HEK293 (cell line): Measurements from ENCODE around the gene CLCN2.

Source experiments
- CTCF ChIA-PET: fragments of 350-600 bp; formaldehyde crosslinking; extraction: SDS; loops from one replicate; lab custom pipeline; 2021; ENCODE audit warnings: antibody characterized with exemption; lab: Yijun Ruan, JAX
- POLR2A ChIA-PET: fragments of 300-600 bp; formaldehyde crosslinking; extraction: SDS; loops from one replicate; lab custom pipeline; 2020; ENCODE audit warnings: antibody characterized with exemption, inconsistent platforms; lab: Yijun Ruan, JAX
- H3K27ac ChIP-seq: fragments of 200-500 bp; sonication (Bioruptor generic); 2 replicates; pipeline ENCODE4 v1.5.1; 2014; ENCODE audit warnings: low read depth, low read length, control low read depth, inconsistent platforms; ENCODE audit errors: extremely low read depth
- H3K36me3 ChIP-seq, 2 experiments: fragments of 200-500 bp in 1 of 2; sonication (Bioruptor generic) in 1 of 2; 1 replicate in 1 of 2; 2 replicates in 1 of 2; pipeline ENCODE4 v1.5.1; 2014 to 2017; ENCODE audit warnings: inconsistent platforms in 2 of 2, low read length in 2 of 2; ENCODE audit not compliant: control insufficient read depth in 2 of 2, insufficient read depth in 1 of 2
- H3K4me1 ChIP-seq: fragments of 200-500 bp; sonication (Bioruptor generic); 2 replicates; pipeline ENCODE4 v1.5.1; 2014; ENCODE audit warnings: mild to moderate bottlenecking, low read length, inconsistent platforms; ENCODE audit not compliant: control insufficient read depth, insufficient read depth
- H3K4me3 ChIP-seq: 2 replicates; pipeline ENCODE4 v1.5.1; 2011; ENCODE audit warnings: low read depth, mild to moderate bottlenecking, control low read depth, low read length, moderate library complexity
- H3K9me3 ChIP-seq: fragments of 200-500 bp; sonication (Bioruptor generic); 2 replicates; pipeline ENCODE4 v1.5.1; 2014; ENCODE audit warnings: low read depth, low read length, inconsistent platforms; ENCODE audit not compliant: control insufficient read depth, insufficient read depth
- ATF2 ChIP-seq: fragments of 450-650 bp; formaldehyde crosslinking; IDR thresholded peaks from 2 replicates; pipeline ENCODE4 v1.5.1; 2016; ENCODE audit warnings: missing biosample characterization, missing genetic modification characterization, low read depth
- FEZF1 ChIP-seq: fragments of 450-650 bp; formaldehyde crosslinking; IDR thresholded peaks from 2 replicates; pipeline ENCODE4 v1.5.1; 2016; ENCODE audit warnings: missing biosample characterization, missing genetic modification characterization
- GLIS1 ChIP-seq: fragments of 450-650 bp; formaldehyde crosslinking; IDR thresholded peaks from 2 replicates; pipeline ENCODE4 v1.5.1; 2016; ENCODE audit warnings: missing biosample characterization, missing genetic modification characterization
- GLIS2 ChIP-seq: fragments of 450-650 bp; formaldehyde crosslinking; IDR thresholded peaks from 2 replicates; pipeline ENCODE4 v1.5.1; 2016; ENCODE audit warnings: missing biosample characterization, missing genetic modification characterization
- HIC1 ChIP-seq: fragments of 450-650 bp; formaldehyde crosslinking; IDR thresholded peaks from 2 replicates; pipeline ENCODE4 v1.5.1; 2016; ENCODE audit warnings: missing biosample characterization, missing genetic modification characterization
- PATZ1 ChIP-seq: fragments of 450-650 bp; formaldehyde crosslinking; IDR thresholded peaks from 2 replicates; pipeline ENCODE4 v1.5.1; 2016; ENCODE audit warnings: missing biosample characterization, missing genetic modification characterization
- PRDM2 ChIP-seq: fragments of 450-650 bp; formaldehyde crosslinking; IDR thresholded peaks from 2 replicates; pipeline ENCODE4 v1.5.1; 2016; ENCODE audit warnings: missing biosample characterization, missing genetic modification characterization, borderline replicate concordance
- SCRT2 ChIP-seq: fragments of 450-650 bp; formaldehyde crosslinking; IDR thresholded peaks from 2 replicates; pipeline ENCODE4 v1.5.1; 2016; ENCODE audit warnings: missing biosample characterization, missing genetic modification characterization
- YY2 ChIP-seq: fragments of 450-650 bp; formaldehyde crosslinking; IDR thresholded peaks from 2 replicates; pipeline ENCODE4 v1.5.1; 2016; ENCODE audit warnings: missing biosample characterization, missing genetic modification characterization
- ZBTB21 ChIP-seq: fragments of 450-650 bp; formaldehyde crosslinking; IDR thresholded peaks from 2 replicates; pipeline ENCODE4 v1.5.1; 2017; ENCODE audit warnings: missing biosample characterization, missing genetic modification characterization
- ZFP69B ChIP-seq: fragments of 450-650 bp; formaldehyde crosslinking; IDR thresholded peaks from 2 replicates; pipeline ENCODE4 v1.5.1; 2016; ENCODE audit warnings: missing biosample characterization, missing genetic modification characterization
- ZIC2 ChIP-seq: fragments of 450-650 bp; formaldehyde crosslinking; IDR thresholded peaks from 2 replicates; pipeline ENCODE4 v1.5.1; 2016; ENCODE audit warnings: missing biosample characterization, missing genetic modification characterization
- ZNF10 ChIP-seq: fragments of 450-650 bp; formaldehyde crosslinking; IDR thresholded peaks from 2 replicates; pipeline ENCODE4 v1.5.1; 2017; ENCODE audit warnings: missing biosample characterization, missing genetic modification characterization
- ZNF138 ChIP-seq: fragments of 450-650 bp; formaldehyde crosslinking; IDR thresholded peaks from 2 replicates; pipeline ENCODE4 v1.5.1; 2016; ENCODE audit warnings: missing biosample characterization, missing genetic modification characterization, borderline replicate concordance
- ZNF169 ChIP-seq: fragments of 450-650 bp; formaldehyde crosslinking; IDR thresholded peaks from 2 replicates; pipeline ENCODE4 v1.5.1; 2016; ENCODE audit warnings: missing biosample characterization, missing genetic modification characterization
- ZNF394 ChIP-seq: fragments of 450-650 bp; formaldehyde crosslinking; IDR thresholded peaks from 2 replicates; pipeline ENCODE4 v1.5.1; 2016; ENCODE audit warnings: missing biosample characterization, missing genetic modification characterization, mild to moderate bottlenecking, moderate library complexity, borderline replicate concordance
- ZNF423 ChIP-seq: fragments of 450-650 bp; formaldehyde crosslinking; IDR thresholded peaks from 2 replicates; pipeline ENCODE4 v1.5.1; 2016; ENCODE audit warnings: missing biosample characterization, missing genetic modification characterization
- ZNF514 ChIP-seq: fragments of 450-650 bp; formaldehyde crosslinking; IDR thresholded peaks from 2 replicates; pipeline ENCODE4 v1.5.1; 2016; ENCODE audit warnings: missing biosample characterization, missing genetic modification characterization
- ZNF585B ChIP-seq: fragments of 450-650 bp; formaldehyde crosslinking; IDR thresholded peaks from 2 replicates; pipeline ENCODE4 v1.5.1; 2016; ENCODE audit warnings: missing biosample characterization, missing genetic modification characterization
- ZNF600 ChIP-seq: fragments of 450-650 bp; formaldehyde crosslinking; IDR thresholded peaks from 2 replicates; pipeline ENCODE4 v1.5.1; 2016; ENCODE audit warnings: missing biosample characterization, missing genetic modification characterization
- ZNF610 ChIP-seq: fragments of 450-650 bp; formaldehyde crosslinking; IDR thresholded peaks from 2 replicates; pipeline ENCODE4 v1.5.1; 2016; ENCODE audit warnings: missing biosample characterization, missing genetic modification characterization, borderline replicate concordance
- ZNF660 ChIP-seq: fragments of 450-650 bp; IDR thresholded peaks from 2 replicates; pipeline ENCODE4 v1.5.1; 2018; ENCODE audit warnings: missing biosample characterization, mild to moderate bottlenecking, missing genetic modification characterization
- ZXDB ChIP-seq: fragments of 450-650 bp; formaldehyde crosslinking; IDR thresholded peaks from 2 replicates; pipeline ENCODE4 v1.5.1; 2016; ENCODE audit warnings: missing biosample characterization, missing genetic modification characterization
- TF ChIP-seq, protein P1 (sequence below): fragments of 450-650 bp; formaldehyde crosslinking; IDR thresholded peaks from 2 replicates; pipeline ENCODE4 v1.5.1; 2017; ENCODE audit warnings: missing biosample characterization, missing genetic modification characterization

CLCN2 gene

DNA sequence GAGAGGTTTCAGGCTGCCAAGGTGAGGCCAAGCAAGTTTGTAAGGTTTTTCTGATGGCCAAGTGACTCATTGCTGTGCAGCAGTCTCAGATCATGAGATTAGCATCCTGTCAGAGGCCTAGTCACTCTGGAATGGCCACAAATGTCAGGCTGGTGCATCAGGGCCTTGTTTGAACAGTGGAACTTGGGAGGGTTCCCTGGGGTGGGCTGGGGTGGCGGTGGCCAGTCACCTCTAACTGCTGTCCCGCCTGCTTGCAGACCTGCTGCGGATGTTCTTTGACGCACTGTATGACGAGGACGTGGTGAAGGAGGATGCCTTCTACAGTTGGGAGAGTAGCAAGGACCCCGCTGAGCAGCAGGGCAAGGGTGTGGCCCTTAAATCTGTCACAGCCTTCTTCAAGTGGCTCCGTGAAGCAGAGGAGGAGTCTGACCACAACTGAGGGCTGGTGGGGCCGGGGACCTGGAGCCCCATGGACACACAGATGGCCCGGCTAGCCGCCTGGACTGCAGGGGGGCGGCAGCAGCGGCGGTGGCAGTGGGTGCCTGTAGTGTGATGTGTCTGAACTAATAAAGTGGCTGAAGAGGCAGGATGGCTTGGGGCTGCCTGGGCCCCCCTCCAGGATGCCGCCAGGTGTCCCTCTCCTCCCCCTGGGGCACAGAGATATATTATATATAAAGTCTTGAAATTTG lies 26.8 kb downstream of the CLCN2 start (continued):
- TF ChIP-seq ZFP69B (tag by site-specific recombination): peak; percentile 73; the same call in 1 of the 2 replicates
- TF ChIP-seq GLIS1 (tag by site-specific recombination): peak; percentile 71
- no peak for TF ChIP-seq ZNF610 (tag by site-specific recombination)
- TF ChIP-seq ZBTB21: peak; percentile 46; the same call in 1 of the 2 replicates
- no peak for TF ChIP-seq ZNF514 (tag by site-specific recombination)
- no peak for TF ChIP-seq ZNF138 (tag by site-specific recombination)
- no peak for TF ChIP-seq PRDM2
- no peak for TF ChIP-seq YY2 (tag by site-specific recombination)
- TF ChIP-seq PATZ1 (tag by site-specific recombination): peak; percentile 81
- 0 out of 2 replicates have a peak, but pooled peaks have one; percentile 43 for TF ChIP-seq ZNF10 (tag by site-specific recombination)
- TF ChIP-seq ATF2: no peak
- peak; percentile 11; the same call in 1 of the 2 replicates for TF ChIP-seq ZXDB (tag by site-specific recombination)
- TF ChIP-seq ZIC2: peak; percentile 96
- TF ChIP-seq GLIS2 (tag by site-specific recombination): peak; percentile 76
- TF ChIP-seq ZNF394 (tag by site-specific recombination): peak; percentile 53; the same call in 1 of the 2 replicates
- TF ChIP-seq, all 188 proteins: peak for 22

GRCh38 chr3:184333700-184334099 lies 27.7 kb downstream of the CLCN2 start:
- Histone ChIP-seq H3K36me3 (peaks cover 18 to 75% of the 10 kb centered on the region in 2 experiments), H3K4me1 (no peaks in the 10 kb centered on the region)
- TF ChIP-seq HIC1 (tag by site-specific recombination): peak; percentile 45; the same call in 1 of the 2 replicates
- TF ChIP-seq ZNF600 (tag by site-specific recombination): peak; percentile 26; the same call in 1 of the 2 replicates
- no peak for TF ChIP-seq ZNF169 (tag by site-specific recombination)
- no peak for TF ChIP-seq FEZF1 (tag by site-specific recombination)
- no peak for TF ChIP-seq ZNF423 (tag by site-specific recombination)
- TF ChIP-seq ZNF585B: no peak
- TF ChIP-seq, protein P1, sequence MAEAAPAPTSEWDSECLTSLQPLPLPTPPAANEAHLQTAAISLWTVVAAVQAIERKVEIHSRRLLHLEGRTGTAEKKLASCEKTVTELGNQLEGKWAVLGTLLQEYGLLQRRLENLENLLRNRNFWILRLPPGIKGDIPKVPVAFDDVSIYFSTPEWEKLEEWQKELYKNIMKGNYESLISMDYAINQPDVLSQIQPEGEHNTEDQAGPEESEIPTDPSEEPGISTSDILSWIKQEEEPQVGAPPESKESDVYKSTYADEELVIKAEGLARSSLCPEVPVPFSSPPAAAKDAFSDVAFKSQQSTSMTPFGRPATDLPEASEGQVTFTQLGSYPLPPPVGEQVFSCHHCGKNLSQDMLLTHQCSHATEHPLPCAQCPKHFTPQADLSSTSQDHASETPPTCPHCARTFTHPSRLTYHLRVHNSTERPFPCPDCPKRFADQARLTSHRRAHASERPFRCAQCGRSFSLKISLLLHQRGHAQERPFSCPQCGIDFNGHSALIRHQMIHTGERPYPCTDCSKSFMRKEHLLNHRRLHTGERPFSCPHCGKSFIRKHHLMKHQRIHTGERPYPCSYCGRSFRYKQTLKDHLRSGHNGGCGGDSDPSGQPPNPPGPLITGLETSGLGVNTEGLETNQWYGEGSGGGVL (tag by site-specific recombination): no peak
- no peak for TF ChIP-seq SCRT2 (tag by site-specific recombination)
- TF ChIP-seq ZNF660 (tag by site-specific recombination): no peak

More at GRCh38 chr3:184333700-184334099, 27.7 kb downstream of the CLCN2 start:
- Histone ChIP-seq H3K27ac (no peak overlapping the region), H3K9me3 (no peaks in the 10 kb centered on the region), H3K4me3 (no peak overlapping the region)
- ChIA-PET POLR2A (interaction anchor here (1.4 kb wide), 1 partner anchor 18 kb away, joined by 4 read pairs; no protein-coding TSS in a partner anchor), CTCF (no interaction called here)
